Glutamatergic neuron (in vitro differentiated cells): ENCODE data around the gene FAM217B. TPM values are rescaled to one million over a fixed set of nuclear protein-coding genes. Genes with fewer than 3 reads are reported as not detected.

Source experiments
- DNase-seq: peaks from one replicate; pipeline ENCODE4 v3.0.0; 2022
- H3K27ac Mint-ChIP-seq: one replicate; pipeline ENCODE4 v1.8.0; 2020; ENCODE audit warnings: mild to moderate bottlenecking, mixed read lengths, inconsistent platforms; ENCODE audit not compliant: unreplicated experiment
- H3K27me3 Mint-ChIP-seq: one replicate; pipeline ENCODE4 v1.8.0; 2020; ENCODE audit warnings: mild to moderate bottlenecking, moderate library complexity, mixed read lengths, inconsistent platforms; ENCODE audit not compliant: unreplicated experiment
- H3K36me3 Mint-ChIP-seq: one replicate; pipeline ENCODE4 v1.8.0; 2020; ENCODE audit warnings: mild to moderate bottlenecking, mixed read lengths, inconsistent platforms; ENCODE audit not compliant: unreplicated experiment
- H3K4me1 Mint-ChIP-seq: one replicate; pipeline ENCODE4 v1.8.0; 2020; ENCODE audit warnings: mild to moderate bottlenecking, low read depth, mixed read lengths, inconsistent platforms; ENCODE audit not compliant: unreplicated experiment
- H3K4me3 Mint-ChIP-seq: one replicate; pipeline ENCODE4 v1.8.0; 2020; ENCODE audit warnings: mild to moderate bottlenecking, mixed read lengths, inconsistent platforms; ENCODE audit not compliant: unreplicated experiment
- H3K9me3 Mint-ChIP-seq: one replicate; pipeline ENCODE4 v1.8.0; 2020; ENCODE audit warnings: mild to moderate bottlenecking, moderate library complexity, mixed read lengths, inconsistent platforms; ENCODE audit not compliant: unreplicated experiment
- CTCF ChIP-seq: fragments of 200-600 bp; sonication (generic); IDR thresholded peaks from one replicate; pipeline ENCODE4 v1.5.0; 2021; ENCODE audit not compliant: partially characterized antibody, unreplicated experiment
- total RNA-seq: library from RNA; stranded (reverse); fragmentation: NEBNext Ultra II Directional; extraction: Animal tissue kit (Norgen Biotek cat#: 25700); gene quantifications from one replicate; pipeline ENCODE4 v1.2.1, GENCODE V29; 2021; ENCODE audit not compliant: unreplicated experiment

FAM217B gene
- total RNA-seq, 1 donor from 2014 or later = 14.8 TPM

- no peak for DNase-seq
- Mint-ChIP-seq H3K36me3 (no peaks in the 10 kb centered on the region), H3K9me3 (peaks cover 3% of the 10 kb centered on the region), H3K4me3 (no peak overlapping the region), H3K27ac (no peak overlapping the region), H3K27me3 (peaks cover 2% of the 10 kb centered on the region), H3K4me1 (peaks cover 9% of the 10 kb centered on the region)
- no peak for TF ChIP-seq CTCF
Measured at GRCh38 chr20:59992526-59993084, 52.4 kb downstream of the FAM217B start.

- H3K4me1 Mint-ChIP-seq = peaks cover 3% of the 10 kb centered on the region
- no peaks in the 10 kb centered on the region for H3K36me3 Mint-ChIP-seq
- peaks cover 2% of the 10 kb centered on the region for H3K27me3 Mint-ChIP-seq
- no peak for DNase-seq
- H3K9me3 Mint-ChIP-seq = peaks cover 3% of the 10 kb centered on the region
- no peak for TF ChIP-seq CTCF
- peak overlapping the region; percentile 59 for H3K27ac Mint-ChIP-seq
- H3K4me3 Mint-ChIP-seq = peak overlapping the region; percentile 30
Measured at GRCh38 chr20:59993736-59994430, 53.7 kb downstream of the FAM217B start.

- peaks cover 4% of the 10 kb centered on the region for H3K4me1 Mint-ChIP-seq
- no peaks in the 10 kb centered on the region for H3K36me3 Mint-ChIP-seq
- H3K27me3 Mint-ChIP-seq = peaks cover 2% of the 10 kb centered on the region
- H3K9me3 Mint-ChIP-seq = peaks cover 3% of the 10 kb centered on the region
- H3K4me3 Mint-ChIP-seq = no peak overlapping the region
- DNase-seq = no peak
- TF ChIP-seq CTCF = no peak
- no peak overlapping the region for H3K27ac Mint-ChIP-seq
Measured at GRCh38 chr20:59994697-59995122, 54.5 kb downstream of the FAM217B start.

GRCh38 chr20:59996108-59996507, 55.9 kb downstream of the FAM217B start:
- TF ChIP-seq CTCF = no peak
- Mint-ChIP-seq H3K4me1 (peaks cover 11% of the 10 kb centered on the region), H3K27ac (no peak overlapping the region), H3K9me3 (peaks cover 3% of the 10 kb centered on the region), H3K27me3 (no peaks in the 10 kb centered on the region), H3K36me3 (no peaks in the 10 kb centered on the region), H3K4me3 (no peak overlapping the region)
- DNase-seq = no peak

- DNase-seq = no peak
- Mint-ChIP-seq H3K4me1 (peaks cover 12% of the 10 kb centered on the region), H3K9me3 (peaks cover 5% of the 10 kb centered on the region), H3K4me3 (no peak overlapping the region), H3K36me3 (no peaks in the 10 kb centered on the region), H3K27me3 (no peaks in the 10 kb centered on the region), H3K27ac (no peak overlapping the region)
- no peak for TF ChIP-seq CTCF
Measured at GRCh38 chr20:59997896-59998295, 57.7 kb downstream of the FAM217B start.

Other genes with a start within 250 kb of the FAM217B start
- 0.69 TPM for gene SYCP2, start 6.8 kb upstream of the FAM217B start, total RNA-seq
- gene PPP1R3D, start 84 bp upstream of the FAM217B start, total RNA-seq = 1.3 TPM
- gene CDH26, start 18.0 kb downstream of the FAM217B start, total RNA-seq = 0.76 TPM